ENCODE data around the gene FAM184A.
"Not testable (repeated sequence)": the region's sequence is repeated elsewhere in the genome, so short reads cannot be mapped to it uniquely, and the experiment has no call there.

The FAM184A gene

GRCh38 chr6:119052987-119053386 is 25.5 kb downstream of the FAM184A start:
- DNase-seq: no peak

GRCh38 chr6:119052292-119052889 is 26.1 kb downstream of the FAM184A start:
- peak in 1 of 2 donors; percentile 9 for DNase-seq

GRCh38 chr6:119044255-119044654 is 34.2 kb downstream of the FAM184A start:
- DNase-seq: no peak

GRCh38 chr6:119043783-119044182 is 34.7 kb downstream of the FAM184A start:
- no peak for DNase-seq

- DNase-seq: no peak
Observed at GRCh38 chr6:119043265-119043664, 35.2 kb downstream of the FAM184A start.

- no peak for DNase-seq
Observed at GRCh38 chr6:119040636-119041035, 37.8 kb downstream of the FAM184A start.

- DNase-seq: no peak
Observed at GRCh38 chr6:119040229-119040628, 38.2 kb downstream of the FAM184A start.

- no peak for DNase-seq
Observed at GRCh38 chr6:119037941-119038623, 40.4 kb downstream of the FAM184A start.

GRCh38 chr6:119037264-119037663 is 41.2 kb downstream of the FAM184A start:
- no peak for DNase-seq

- DNase-seq: no peak
Observed at GRCh38 chr6:119036081-119036480, 42.4 kb downstream of the FAM184A start.

GRCh38 chr6:119035459-119035858 is 43.0 kb downstream of the FAM184A start:
- no peak for DNase-seq

- no peak for DNase-seq
Observed at GRCh38 chr6:119034827-119035458, 43.5 kb downstream of the FAM184A start.

- no peak for DNase-seq
Observed at GRCh38 chr6:119032428-119032827, 46.0 kb downstream of the FAM184A start.

- DNase-seq: no peak
Observed at GRCh38 chr6:119030759-119031158, 47.7 kb downstream of the FAM184A start.

- DNase-seq: no peak
Observed at GRCh38 chr6:119028091-119028490, 50.4 kb downstream of the FAM184A start.

- DNase-seq: no peak
Observed at GRCh38 chr6:119027465-119027864, 51.0 kb downstream of the FAM184A start.

GRCh38 chr6:119026822-119027221 is 51.6 kb downstream of the FAM184A start:
- DNase-seq: no peak

GRCh38 chr6:119025793-119026192 is 52.7 kb downstream of the FAM184A start:
- DNase-seq: no peak

- DNase-seq: no peak
Observed at GRCh38 chr6:119024111-119024510, 54.4 kb downstream of the FAM184A start.

- DNase-seq: no peak
Observed at GRCh38 chr6:119022796-119023195, 55.7 kb downstream of the FAM184A start.

- DNase-seq: no peak
Observed at GRCh38 chr6:119020597-119021561, 57.6 kb downstream of the FAM184A start.

- DNase-seq: not testable (repeated sequence)
Observed at GRCh38 chr6:119015165-119015564, 63.3 kb downstream of the FAM184A start.

GRCh38 chr6:119012521-119012920 is 65.9 kb downstream of the FAM184A start:
- no peak for DNase-seq

All from CD4-positive, alpha-beta T cell treated with Interleukin-4 for 1 hour (primary cell).